ENCODE measurements around the gene SPINT2. TPM values are rescaled to one million over a fixed set of nuclear protein-coding genes. Genes with fewer than 3 reads are reported as not detected.

The SPINT2 gene
- total and polyA plus RNA-seq, 4 donors, result 7.0 to 43.0 (median 10.7) TPM

- H3K9ac ChIP-seq (ENCODE audit: low read depth in 1 of 2, low read length in 2 of 2), result no peak overlapping the region
- no peak overlapping the region for H3K27ac ChIP-seq (ENCODE audit: low read depth in 1 of 2, low read length in 2 of 2)
- peaks cover 3 to 21% (median 8%) of the 10 kb centered on the region in 4 donors for H3K27me3 ChIP-seq (ENCODE audit: control insufficient read depth in 4 of 4, insufficient read depth in 4 of 4, low read length in 3 of 4)
- no peak for DNase-seq (ENCODE audit: low spot score)
- no peak overlapping the region for H3K4me3 ChIP-seq (ENCODE audit: low read depth in 1 of 3, low read length in 3 of 3)
- no peaks in the 10 kb centered on the region for H3K9me3 ChIP-seq (ENCODE audit: control insufficient read depth in 4 of 4, low read length in 3 of 4)
- TF ChIP-seq TAF1 (conservative IDR thresholded peaks at IDR 0.05), result no peak
- TF ChIP-seq JUND (IDR thresholded peaks at IDR 0.05), result no peak
- TF ChIP-seq NR2F2 (IDR thresholded peaks at IDR 0.05), result no peak
- TF ChIP-seq FOXA2 (IDR thresholded peaks at IDR 0.05), result no peak
- TF ChIP-seq SP1 (IDR thresholded peaks at IDR 0.05), result no peak
- no peaks in the 10 kb centered on the region for H3K36me3 ChIP-seq (ENCODE audit: control insufficient read depth in 4 of 4, insufficient read depth in 3 of 4, low read depth in 1 of 4, low read length in 3 of 4)
- 50% methylated on average over 11 of the region's 11 CpGs for WGBS
- H3K4me1 ChIP-seq (ENCODE audit: control insufficient read depth in 4 of 4, insufficient read depth in 4 of 4, low read length in 3 of 4), result peaks cover 0 to 10% (median 5%) of the 10 kb centered on the region in 4 donors
Measured at GRCh38 chr19:38227287-38228004, 36.9 kb upstream of the SPINT2 start.

GRCh38 chr19:38228005-38228377 lies 36.4 kb upstream of the SPINT2 start:
- Histone ChIP-seq H3K27ac (ENCODE audit: low read depth in 1 of 2, low read length in 2 of 2) (no peak overlapping the region), H3K4me3 (ENCODE audit: low read depth in 1 of 3, low read length in 3 of 3) (no peak overlapping the region), H3K9ac (ENCODE audit: low read depth in 1 of 2, low read length in 2 of 2) (no peak overlapping the region), H3K27me3 (ENCODE audit: control insufficient read depth in 4 of 4, insufficient read depth in 4 of 4, low read length in 3 of 4) (peaks cover 3 to 17% (median 6%) of the 10 kb centered on the region in 4 donors), H3K9me3 (ENCODE audit: control insufficient read depth in 4 of 4, low read length in 3 of 4) (no peaks in the 10 kb centered on the region), H3K4me1 (ENCODE audit: control insufficient read depth in 4 of 4, insufficient read depth in 4 of 4, low read length in 3 of 4) (peaks cover 0 to 10% (median 5%) of the 10 kb centered on the region in 4 donors), H3K36me3 (ENCODE audit: control insufficient read depth in 4 of 4, insufficient read depth in 3 of 4, low read depth in 1 of 4, low read length in 3 of 4) (no peaks in the 10 kb centered on the region)
- 9% methylated on average over 16 of the region's 16 CpGs for WGBS
- TF ChIP-seq RXRA (IDR thresholded peaks at IDR 0.05) (no peak), GABPA (IDR thresholded peaks at IDR 0.05 in 1 of 2, conservative IDR thresholded peaks at IDR 0.05 in 1 of 2) (no peak), ATF3 (IDR thresholded peaks at IDR 0.05) (no peak), RAD21 (IDR thresholded peaks at IDR 0.05) (no peak), ZBTB33 (IDR thresholded peaks at IDR 0.05) (no peak), SP1 (IDR thresholded peaks at IDR 0.05) (no peak), MAX (IDR thresholded peaks at IDR 0.05) (no peak), JUND (IDR thresholded peaks at IDR 0.05) (no peak), NR2F2 (IDR thresholded peaks at IDR 0.05) (no peak)
- DNase-seq (ENCODE audit: low spot score), result no peak

- H3K9me3 ChIP-seq (ENCODE audit: control insufficient read depth in 4 of 4, low read length in 3 of 4), result no peaks in the 10 kb centered on the region
- DNase-seq (ENCODE audit: low spot score), result no peak
- H3K36me3 ChIP-seq (ENCODE audit: control insufficient read depth in 4 of 4, insufficient read depth in 3 of 4, low read depth in 1 of 4, low read length in 3 of 4), result no peaks in the 10 kb centered on the region
- peak overlapping the region in 1 of 3 donors; percentile 33 for H3K4me3 ChIP-seq (ENCODE audit: low read depth in 1 of 3, low read length in 3 of 3)
- 4% methylated on average over 80 of the region's 80 CpGs for WGBS
- no peak overlapping the region for H3K9ac ChIP-seq (ENCODE audit: low read depth in 1 of 2, low read length in 2 of 2)
- no peak overlapping the region for H3K27ac ChIP-seq (ENCODE audit: low read depth in 1 of 2, low read length in 2 of 2)
- H3K4me1 ChIP-seq (ENCODE audit: control insufficient read depth in 4 of 4, insufficient read depth in 4 of 4, low read length in 3 of 4), result peaks cover 0 to 11% (median 5%) of the 10 kb centered on the region in 4 donors
- peaks cover 0 to 10% (median 6%) of the 10 kb centered on the region in 4 donors for H3K27me3 ChIP-seq (ENCODE audit: control insufficient read depth in 4 of 4, insufficient read depth in 4 of 4, low read length in 3 of 4)
- TF ChIP-seq CTCF (IDR thresholded peaks at IDR 0.05; ENCODE audit: low read depth, low read length, missing input control) (no peak), HNF4G (IDR thresholded peaks at IDR 0.05) (no peak), RXRA (IDR thresholded peaks at IDR 0.05) (no peak), REST (IDR thresholded peaks at IDR 0.05) (no peak), FOXA2 (IDR thresholded peaks at IDR 0.05) (no peak), MAX (IDR thresholded peaks at IDR 0.05) (no peak), GABPA (IDR thresholded peaks at IDR 0.05 in 1 of 2, conservative IDR thresholded peaks at IDR 0.05 in 1 of 2) (no peak), SP1 (IDR thresholded peaks at IDR 0.05) (no peak)
Measured at GRCh38 chr19:38228491-38229439, 35.6 kb upstream of the SPINT2 start.
